ENCODE data around the gene OPN3.

The OPN3 gene

GRCh38 chr1:241638909-241639622, 1.1 kb downstream of the OPN3 start:
- TF ChIP-seq MAX (IDR thresholded peaks at IDR 0.05; ENCODE audit: low read depth, low read length) (no peak), POLR2A (IDR thresholded peaks at IDR 0.05; ENCODE audit: extremely low read depth, insufficient read length) (no peak), CTCF (IDR thresholded peaks at IDR 0.05; ENCODE audit: low read depth, low read length) (no peak), MYC (IDR thresholded peaks at IDR 0.05; ENCODE audit: low read depth, low read length) (no peak)
- H3K4me3 ChIP-seq (ENCODE audit: low read depth, low read length): peak overlapping the region; percentile 95
- DNase-seq (ENCODE audit: low read depth): peak; percentile 31

GRCh38 chr1:241638099-241638682, 2.0 kb downstream of the OPN3 start:
- no peak for TF ChIP-seq MAX (IDR thresholded peaks at IDR 0.05; ENCODE audit: low read depth, low read length)
- no peak for TF ChIP-seq MYC (IDR thresholded peaks at IDR 0.05; ENCODE audit: low read depth, low read length)
- TF ChIP-seq POLR2A (IDR thresholded peaks at IDR 0.05; ENCODE audit: extremely low read depth, insufficient read length): no peak
- no peak for TF ChIP-seq CTCF (IDR thresholded peaks at IDR 0.05; ENCODE audit: low read depth, low read length)
- DNase-seq (ENCODE audit: low read depth): no peak
- H3K4me3 ChIP-seq (ENCODE audit: low read depth, low read length): peak overlapping the region; percentile 95

- TF ChIP-seq MYC (IDR thresholded peaks at IDR 0.05; ENCODE audit: low read depth, low read length) (no peak), POLR2A (IDR thresholded peaks at IDR 0.05; ENCODE audit: extremely low read depth, insufficient read length) (no peak), MAX (IDR thresholded peaks at IDR 0.05; ENCODE audit: low read depth, low read length) (no peak), CTCF (IDR thresholded peaks at IDR 0.05; ENCODE audit: low read depth, low read length) (no peak)
- H3K4me3 ChIP-seq (ENCODE audit: low read depth, low read length): peak overlapping the region; percentile 95
- peak; percentile 75 for DNase-seq (ENCODE audit: low read depth)
Measured at GRCh38 chr1:241637604-241638003, 2.6 kb downstream of the OPN3 start.

- H3K4me3 ChIP-seq (ENCODE audit: low read depth, low read length): peak overlapping the region; percentile 95
- DNase-seq (ENCODE audit: low read depth): no peak
- TF ChIP-seq CTCF (IDR thresholded peaks at IDR 0.05; ENCODE audit: low read depth, low read length): no peak
- TF ChIP-seq MYC (IDR thresholded peaks at IDR 0.05; ENCODE audit: low read depth, low read length): no peak
- TF ChIP-seq POLR2A (IDR thresholded peaks at IDR 0.05; ENCODE audit: extremely low read depth, insufficient read length): no peak
- TF ChIP-seq MAX (IDR thresholded peaks at IDR 0.05; ENCODE audit: low read depth, low read length): no peak
Measured at GRCh38 chr1:241637046-241637590, 3.1 kb downstream of the OPN3 start.

GRCh38 chr1:241636291-241636690, 3.9 kb downstream of the OPN3 start:
- no peak for TF ChIP-seq MYC (IDR thresholded peaks at IDR 0.05; ENCODE audit: low read depth, low read length)
- no peak for TF ChIP-seq CTCF (IDR thresholded peaks at IDR 0.05; ENCODE audit: low read depth, low read length)
- TF ChIP-seq POLR2A (IDR thresholded peaks at IDR 0.05; ENCODE audit: extremely low read depth, insufficient read length): no peak

More at GRCh38 chr1:241636291-241636690, 3.9 kb downstream of the OPN3 start:
- DNase-seq (ENCODE audit: low read depth): no peak
- peak overlapping the region; percentile 7 for H3K4me3 ChIP-seq (ENCODE audit: low read depth, low read length)

Measured in NB4 (cell line).